ENCODE results near the gene OLIG1.

Gene OLIG1

DNA sequence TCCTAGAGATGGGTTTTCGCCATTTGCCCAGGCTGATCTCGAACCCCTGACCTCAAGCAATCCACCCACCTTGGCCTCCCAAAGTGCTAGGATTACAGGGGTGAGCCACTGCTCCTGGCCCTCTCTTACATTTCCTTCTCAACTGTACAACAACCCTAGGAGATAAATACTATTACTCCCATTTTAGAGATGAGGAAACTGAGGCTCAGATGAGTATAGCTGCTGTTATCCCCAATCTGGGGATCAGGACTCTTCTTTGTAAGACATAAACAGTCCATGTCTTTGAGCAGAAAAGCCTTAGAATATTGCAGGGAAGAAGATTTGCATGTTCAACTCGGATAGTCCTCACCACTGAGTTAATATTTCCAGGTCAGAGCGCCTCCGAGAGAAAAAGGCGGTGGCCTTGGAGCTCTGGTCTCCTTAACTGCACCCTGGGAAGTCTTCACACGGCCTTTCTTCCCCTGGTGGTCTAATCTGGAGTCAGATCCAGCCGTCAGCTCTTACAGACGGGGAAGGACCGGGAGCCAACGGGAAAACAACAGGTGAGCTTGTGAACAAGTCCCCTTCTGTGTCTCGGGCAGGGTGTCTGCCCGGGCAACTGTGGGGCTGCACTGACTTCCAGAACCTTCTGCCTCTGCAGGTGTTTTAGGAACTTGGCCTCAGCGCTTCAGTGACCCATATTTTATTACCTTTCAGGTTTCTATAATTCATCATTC is 5.9 kb upstream of the OLIG1 start:
- no peak for DNase-seq

DNA sequence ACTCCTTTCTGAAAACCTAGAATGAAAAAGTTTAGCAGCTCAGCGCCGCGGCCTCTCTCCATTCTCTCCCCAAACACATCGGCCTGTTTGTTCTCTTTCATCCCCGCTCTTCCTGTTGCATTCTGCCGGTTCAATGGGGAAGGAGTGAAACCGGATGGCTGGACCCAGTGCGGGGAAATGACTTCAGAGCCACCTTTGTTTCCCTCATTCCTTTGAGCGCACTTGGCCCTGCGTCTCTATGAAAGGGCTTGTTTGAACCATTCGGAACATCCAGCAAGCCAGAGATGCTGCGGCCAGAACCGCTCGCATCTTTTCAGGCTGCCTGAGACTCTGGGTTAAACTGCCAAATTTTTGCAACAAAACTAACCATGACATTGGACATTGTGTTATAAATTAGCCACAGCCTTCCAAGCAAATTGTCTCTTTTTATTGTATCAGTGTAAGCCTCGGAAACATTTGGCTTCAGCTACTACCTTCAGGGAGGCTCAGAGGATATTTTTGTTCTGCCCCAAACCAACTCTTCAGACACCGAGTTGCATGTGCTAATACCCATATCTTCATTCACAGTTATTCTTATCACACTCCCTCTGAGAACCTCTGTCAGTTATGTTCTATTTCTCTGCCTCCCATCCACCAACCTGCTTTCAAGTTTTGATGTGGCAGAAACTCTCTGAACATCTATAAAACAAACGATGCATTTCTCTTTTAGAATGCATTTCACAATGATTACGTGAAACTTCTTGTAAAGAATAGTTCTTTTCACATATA is 5.1 kb upstream of the OLIG1 start:
- DNase-seq: no peak

DNA sequence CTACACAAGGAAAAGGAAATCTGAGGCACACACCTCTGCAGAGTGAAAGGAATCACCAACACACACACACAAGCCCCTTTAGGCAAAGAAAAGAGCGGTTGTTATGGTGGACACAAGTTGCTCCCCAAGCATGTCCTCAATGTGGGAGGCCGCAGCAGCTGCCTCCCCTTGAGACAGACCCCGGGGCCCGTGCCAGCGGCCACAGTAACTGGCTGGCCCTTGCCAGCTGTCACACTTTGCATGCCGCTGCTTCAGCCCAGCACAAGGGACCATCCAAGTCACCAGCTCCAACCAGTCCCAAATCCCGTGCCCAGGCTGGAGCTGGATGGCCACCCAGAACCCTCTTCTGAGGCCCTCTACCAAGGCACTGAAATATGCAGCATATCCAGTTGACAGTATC is 2.9 kb upstream of the OLIG1 start:
- DNase-seq: no peak

DNA sequence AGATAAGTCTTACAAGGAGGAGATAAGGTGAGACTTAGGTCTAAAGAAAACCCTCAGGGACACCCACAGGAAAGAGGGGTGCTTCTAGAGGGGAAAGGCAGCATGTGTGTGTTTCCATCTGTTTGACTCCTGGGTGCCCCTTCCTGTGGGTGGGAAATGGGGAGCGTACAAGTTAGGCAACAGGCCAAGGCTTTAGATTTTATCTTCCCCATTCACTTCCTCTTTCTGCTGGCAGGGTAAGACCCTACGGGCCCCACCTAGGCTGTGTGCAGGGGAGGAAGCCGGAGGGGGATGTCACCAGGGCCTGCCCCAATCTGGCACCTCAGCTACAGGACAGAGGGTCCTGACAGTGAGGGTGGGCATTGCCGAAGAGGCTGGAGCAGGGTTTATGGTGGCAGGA is 2.5 kb upstream of the OLIG1 start:
- no peak for DNase-seq

DNA sequence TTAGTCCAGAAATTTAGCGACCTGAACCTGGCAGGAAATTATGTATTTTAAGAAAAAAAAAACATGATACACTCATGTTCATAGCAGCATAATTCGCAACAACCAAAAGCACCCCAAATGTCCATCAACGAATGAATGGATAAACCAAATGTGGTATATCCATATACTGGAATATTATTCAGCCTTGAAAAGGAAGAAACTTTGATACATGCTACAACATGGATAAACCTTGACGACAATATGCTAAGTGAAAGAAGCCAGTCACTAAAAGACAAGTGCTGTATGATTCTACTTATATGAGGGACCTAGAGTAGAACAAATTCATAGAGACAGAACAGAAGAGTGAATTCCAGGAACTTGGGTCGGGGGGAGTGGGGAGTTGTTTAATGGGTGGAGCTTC is 698 bp upstream of the OLIG1 start:
- no peak for DNase-seq

DNA sequence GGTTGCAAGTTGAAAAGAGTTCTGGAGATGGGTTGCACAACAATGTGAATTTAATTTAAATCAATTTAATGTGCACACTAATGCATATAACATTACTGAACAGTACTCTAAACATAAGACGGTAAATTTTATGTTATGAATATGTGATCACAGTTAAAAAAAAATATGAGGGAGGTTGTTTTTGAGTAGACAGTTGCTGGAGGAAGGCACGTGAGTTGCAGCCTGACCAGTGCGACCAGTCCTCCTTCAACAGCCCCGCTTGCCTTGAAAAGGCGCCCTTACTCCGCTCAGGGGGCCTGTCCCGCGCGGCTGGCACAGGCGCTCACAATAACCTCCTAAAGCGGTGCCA is 322 bp upstream of the OLIG1 start:
- DNase-seq: no peak

DNA sequence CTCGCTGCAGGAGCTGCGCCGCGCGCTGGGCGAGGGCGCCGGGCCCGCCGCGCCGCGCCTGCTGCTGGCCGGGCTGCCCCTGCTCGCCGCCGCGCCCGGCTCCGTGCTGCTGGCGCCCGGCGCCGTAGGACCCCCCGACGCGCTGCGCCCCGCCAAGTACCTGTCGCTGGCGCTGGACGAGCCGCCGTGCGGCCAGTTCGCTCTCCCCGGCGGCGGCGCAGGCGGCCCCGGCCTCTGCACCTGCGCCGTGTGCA is 730 bp downstream of the OLIG1 start:
- no peak for DNase-seq

DNA sequence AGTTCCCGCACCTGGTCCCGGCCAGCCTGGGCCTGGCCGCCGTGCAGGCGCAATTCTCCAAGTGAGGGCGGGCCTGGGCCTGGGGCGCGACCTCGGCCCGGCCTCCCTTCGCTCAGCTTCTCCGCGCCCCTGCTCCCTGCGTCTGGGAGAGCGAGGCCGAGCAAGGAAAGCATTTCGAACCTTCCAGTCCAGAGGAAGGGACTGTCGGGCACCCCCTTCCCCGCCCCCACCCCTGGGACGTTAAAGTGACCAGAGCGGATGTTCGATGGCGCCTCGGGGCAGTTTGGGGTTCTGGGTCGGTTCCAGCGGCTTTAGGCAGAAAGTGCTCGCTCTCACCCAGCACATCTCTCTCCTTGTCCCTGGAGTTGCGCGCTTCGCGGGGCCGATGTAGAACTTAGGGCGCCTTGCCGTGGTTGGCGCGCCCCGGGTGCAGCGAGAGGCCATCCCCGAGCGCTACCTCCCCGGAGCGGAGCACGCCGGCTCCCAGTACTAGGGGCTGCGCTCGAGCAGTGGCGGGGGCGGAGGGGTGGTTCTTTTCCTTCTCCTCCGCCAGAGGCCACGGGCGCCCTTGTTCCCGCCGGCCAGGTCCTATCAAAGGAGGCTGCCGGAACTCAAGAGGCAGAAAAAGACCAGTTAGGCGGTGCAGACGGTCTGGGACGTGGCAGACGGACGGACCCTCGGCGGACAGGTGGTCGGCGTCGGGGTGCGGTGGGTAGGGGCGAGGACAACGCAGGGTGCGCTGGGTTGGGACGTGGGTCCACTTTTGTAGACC is 1.2 kb downstream of the OLIG1 start:
- no peak for DNase-seq

DNA sequence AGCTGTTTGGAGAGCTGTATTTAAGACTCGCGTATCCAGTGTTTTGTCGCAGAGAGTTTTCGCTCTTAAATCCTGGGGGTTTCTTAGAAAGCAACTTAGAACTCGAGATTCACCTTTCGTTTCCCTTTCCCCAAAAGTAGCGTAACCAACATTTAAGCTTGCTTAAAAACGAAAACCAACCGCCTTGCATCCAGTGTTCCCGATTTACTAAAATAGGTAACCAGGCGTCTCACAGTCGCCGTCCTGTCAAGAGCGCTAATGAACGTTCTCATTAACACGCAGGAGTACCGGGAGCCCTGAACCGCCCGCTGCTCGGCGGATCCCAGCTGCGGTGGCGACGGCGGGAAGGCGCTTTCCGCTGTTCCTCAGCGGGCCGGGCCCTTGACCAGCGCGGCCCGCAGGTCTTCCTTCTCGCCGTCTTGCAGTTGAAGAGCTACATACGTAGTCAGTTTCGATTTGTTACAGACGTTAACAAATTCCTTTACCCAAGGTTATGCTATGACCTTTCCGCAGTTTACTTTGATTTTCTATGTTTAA is 1.9 kb downstream of the OLIG1 start:
- no peak for DNase-seq

DNA sequence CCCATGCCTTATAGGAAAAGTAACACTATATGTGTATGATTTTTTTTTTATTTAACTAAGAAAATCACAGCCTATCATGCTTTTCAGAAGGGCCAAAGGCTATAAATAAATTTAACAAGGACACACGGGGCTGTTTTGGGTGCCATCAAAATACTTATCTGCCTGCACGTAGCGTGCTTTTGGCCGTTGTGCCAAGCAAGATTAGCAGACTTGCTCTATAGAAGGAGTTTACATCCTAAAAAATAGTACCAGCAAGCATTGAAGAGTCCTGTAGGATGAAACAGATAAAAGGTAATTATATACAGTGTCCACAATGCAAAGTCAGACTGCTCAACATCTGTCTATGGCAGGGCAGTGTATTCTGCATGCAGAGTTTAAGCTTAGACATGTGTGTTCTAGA is 3.7 kb downstream of the OLIG1 start:
- no peak for DNase-seq

DNA sequence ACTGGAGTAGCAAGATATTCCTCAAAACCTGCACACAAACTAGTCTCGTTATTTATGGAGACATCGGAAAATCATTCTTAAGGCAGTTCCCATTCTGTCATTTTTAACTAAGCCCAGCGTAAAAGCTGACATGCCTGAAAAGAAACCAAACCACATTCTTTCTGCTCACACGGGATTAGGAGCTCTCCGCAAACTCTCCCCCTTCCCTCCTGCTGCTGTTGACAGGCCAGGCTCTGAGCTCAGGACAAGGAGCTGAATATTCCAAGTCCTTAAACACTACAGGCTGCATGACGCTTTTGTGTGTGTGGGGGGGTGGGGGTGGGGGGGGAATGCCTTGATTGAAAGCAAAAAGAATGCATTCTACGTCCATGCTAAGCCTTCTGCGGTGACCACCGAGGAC is 5.2 kb downstream of the OLIG1 start:
- no peak for DNase-seq

DNA sequence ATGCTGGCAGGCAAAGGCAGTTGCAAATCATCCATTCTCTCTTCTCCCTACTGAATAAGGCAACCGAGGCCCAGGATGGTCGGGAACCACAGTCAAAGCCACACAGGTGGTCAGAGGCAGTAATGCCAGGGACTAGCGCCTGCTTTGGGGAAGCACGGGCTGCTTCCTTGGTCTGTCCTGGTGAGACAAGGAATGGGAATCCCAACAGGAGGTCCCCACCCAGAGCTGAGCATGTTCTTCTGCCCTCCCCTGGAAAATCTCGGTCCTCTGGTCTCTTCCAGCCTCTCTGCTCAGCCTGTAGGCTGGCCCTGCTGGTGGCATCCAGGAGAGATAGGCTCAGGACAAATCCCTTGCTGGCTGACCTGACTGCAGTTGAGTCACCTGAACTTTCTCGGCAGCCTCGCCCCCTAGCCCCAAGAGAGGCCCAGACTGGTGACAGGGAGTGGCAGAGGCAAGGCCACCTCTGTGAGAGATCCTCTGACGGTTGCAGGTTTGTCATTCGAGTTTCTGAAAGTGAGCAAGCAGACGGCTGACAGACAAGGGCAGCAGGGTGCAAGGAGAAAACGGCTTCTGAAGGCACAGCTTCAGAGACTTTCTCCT is 5.8 kb downstream of the OLIG1 start:
- DNase-seq: no peak

DNA sequence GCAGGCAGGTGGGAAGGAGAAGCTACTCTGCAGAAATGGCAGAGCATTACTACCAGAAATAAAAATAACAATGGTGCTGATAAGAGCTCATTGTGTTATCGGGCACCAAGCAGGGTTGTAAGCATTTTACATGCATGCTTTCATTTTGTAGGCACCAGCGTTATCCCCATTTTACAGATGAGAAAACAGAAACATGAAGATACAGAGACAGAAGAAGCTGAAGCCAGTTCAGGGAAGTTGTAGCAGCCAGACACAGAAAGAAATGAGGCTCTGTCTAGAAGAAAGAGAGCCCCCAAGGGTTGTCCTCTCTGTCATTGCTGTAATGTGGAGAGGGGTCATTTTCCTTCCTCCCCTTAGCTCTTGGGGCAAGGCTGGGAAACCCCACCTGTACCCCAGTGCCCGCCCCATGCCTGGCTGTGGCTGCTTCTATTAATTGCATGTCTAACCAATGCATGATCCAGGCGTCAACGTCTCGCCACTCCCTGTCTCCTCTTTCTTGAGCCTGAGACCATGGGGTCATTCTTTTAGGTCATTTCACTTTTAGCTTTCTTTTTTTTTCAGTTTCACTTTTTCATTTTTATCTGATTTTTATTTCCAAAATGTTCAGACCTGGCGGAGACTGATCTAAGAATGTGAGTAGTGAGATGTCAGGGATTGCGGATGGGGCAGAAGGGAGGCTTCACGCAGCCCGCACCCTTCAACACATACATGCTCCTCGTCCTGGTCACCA is 6.8 kb downstream of the OLIG1 start:
- no peak for DNase-seq

DNA sequence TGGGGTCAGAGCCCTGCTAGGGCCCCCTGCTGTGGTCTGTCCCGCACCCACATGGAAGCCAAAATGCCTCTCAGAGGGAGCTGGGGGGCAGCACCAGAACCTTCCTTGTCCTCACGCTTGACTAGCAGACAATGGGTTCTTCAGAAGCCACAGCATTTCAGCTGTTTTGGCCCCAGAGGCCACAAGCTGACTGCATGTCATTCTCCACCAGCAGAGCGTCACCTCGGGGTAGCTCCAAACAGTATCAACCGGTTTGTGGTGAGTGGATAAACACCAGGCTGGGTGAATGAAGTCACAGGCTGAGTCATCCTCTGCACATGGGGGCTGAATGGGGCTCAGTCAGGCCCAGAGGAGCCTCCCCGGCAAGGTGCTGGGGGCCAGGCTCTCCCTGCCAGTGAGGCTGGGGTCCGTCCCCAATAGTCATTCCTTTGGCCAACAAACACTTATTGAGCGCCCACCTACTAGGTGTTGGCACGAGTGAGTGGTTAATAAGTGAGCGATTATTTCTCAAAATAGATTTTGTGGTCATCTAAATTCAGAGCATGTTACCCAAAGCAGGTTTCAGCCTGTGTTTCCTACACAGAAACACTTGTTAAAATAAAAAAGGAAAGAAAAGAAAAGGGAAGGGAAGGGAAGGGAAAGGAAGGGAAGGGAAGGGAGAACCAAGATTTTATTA is 9.1 kb downstream of the OLIG1 start:
- no peak for DNase-seq

DNA sequence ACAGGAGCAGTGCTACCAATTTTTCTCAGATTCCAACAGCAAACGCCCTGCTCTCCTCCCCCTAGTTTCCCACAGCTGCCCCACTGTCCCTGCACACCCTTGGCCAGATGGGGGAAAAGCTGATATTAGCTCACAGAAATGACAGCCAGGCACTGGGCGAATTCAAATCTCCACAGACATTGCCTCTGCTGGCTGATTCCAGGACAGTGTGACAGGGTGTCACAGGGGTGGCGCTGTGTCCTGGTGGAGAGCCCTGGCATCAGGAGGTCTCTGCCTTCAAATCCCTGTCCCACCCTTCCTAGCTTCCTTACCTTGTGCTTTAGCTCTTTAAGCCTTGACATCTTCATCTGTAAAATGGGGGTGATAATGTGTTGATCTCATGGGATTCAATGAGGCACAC is 10.4 kb downstream of the OLIG1 start:
- no peak for DNase-seq

DNA sequence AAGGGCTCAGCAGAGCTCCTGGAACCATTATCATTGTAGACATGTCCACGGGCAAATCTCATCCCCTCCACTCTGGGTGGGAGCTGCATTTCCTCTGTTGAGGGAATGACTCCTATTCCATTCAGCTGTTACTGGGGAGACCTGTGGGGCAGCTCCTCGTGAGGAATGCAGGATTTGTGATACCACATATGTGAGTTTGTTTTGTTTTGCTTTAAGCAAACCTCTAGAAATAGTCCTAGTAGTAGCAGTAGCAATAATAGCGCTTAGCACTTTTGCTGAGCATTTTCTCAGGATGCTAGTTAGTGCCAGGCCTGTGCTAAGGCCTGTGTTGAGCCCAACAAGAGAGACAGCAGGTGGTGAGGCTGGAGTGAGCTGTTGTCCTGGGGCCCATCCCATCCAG is 10.8 kb downstream of the OLIG1 start:
- no peak for DNase-seq

DNA sequence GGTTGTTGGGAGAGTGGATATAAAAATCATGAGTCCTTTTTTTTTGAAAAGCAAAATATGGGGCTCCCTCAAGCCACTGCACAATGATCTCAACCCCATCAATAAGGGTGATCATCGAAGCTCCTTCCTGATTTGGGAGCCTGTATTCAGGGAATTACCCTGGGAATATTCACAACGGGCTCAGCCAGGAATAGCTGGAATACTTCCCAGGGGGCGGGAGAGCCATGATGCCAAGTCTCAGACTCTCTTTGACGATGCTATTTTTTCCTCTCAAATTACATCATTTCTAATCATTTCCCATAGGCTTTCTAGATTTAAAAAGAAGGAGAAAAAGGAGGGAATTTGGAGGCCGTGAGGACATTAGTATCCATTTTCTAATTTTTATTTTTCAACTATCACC is 18.4 kb downstream of the OLIG1 start:
- peak in 1 of 2 experiments; percentile 17 for DNase-seq

DNA sequence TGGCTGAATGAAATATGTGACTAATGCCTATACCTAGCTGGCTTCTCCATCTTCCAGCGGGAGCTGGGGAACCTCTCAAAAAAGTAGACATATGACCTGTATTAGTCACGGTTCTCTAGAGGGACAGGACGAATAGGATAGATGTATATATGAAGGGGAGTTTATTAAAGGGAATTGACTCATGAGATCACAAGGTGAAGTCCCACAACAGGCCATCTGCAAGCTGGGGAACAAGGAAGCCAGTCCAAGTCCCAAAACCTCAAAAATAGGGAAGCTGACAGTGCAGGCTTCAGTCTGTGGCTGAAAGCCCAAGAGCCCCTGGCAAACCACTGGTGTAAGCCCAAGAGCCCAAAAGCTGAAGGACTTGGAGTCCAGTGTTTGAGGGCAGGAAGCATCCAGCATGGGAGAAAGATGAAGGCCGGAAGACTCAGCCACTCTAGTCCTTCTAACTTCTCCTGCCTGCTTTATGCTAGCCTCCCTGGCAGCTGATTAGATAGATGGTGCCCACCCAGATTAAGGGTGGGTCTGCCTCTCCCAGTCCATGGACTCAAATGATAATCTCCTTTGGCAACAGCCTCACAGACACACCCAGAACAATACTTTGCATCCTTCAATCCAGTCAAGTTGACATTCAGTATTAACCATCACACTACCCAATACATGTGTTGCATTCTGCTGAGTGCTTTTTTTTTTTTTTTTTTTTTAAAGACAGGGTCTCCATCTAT is 19.6 kb downstream of the OLIG1 start:
- DNase-seq: no peak

DNA sequence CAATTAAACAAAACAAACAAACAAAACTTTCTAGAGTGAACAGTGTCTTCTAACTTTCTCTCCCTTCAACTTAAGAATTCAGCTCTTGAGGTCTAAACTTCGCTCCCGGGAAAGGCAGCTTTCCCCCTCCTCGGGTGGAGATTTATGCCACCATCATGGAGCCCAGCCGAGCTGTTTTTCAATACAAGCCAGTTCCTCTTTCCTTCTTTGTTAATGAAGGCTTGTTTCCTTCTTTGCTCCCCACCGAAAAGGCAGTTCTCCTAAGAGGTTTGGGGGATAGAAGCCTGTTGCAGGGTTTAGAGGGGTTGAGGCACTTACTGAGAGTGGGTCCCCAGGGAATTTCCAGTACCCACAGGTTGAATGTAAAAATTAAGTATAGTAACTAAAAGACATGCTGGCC is 26.5 kb downstream of the OLIG1 start:
- DNase-seq: no peak

DNA sequence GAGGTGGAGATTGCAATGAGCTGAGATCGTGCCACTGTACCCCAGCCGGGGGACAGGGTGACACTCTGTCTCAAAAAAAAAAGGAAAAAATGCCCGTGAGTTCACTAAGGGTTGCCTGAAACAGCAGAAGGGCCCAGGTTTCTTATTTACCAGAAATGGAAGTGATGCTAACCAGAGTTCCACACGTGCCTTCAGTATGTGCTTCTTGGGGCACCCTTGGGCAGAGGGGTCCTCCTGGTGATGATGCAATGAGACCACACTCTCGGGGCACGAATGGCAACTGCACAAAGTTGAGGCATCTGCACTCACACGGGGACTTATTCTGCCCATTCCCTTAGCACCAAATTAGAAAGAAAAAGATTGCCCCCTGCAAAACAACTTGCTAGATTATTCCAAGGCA is 29.2 kb downstream of the OLIG1 start:
- no peak for DNase-seq

DNA sequence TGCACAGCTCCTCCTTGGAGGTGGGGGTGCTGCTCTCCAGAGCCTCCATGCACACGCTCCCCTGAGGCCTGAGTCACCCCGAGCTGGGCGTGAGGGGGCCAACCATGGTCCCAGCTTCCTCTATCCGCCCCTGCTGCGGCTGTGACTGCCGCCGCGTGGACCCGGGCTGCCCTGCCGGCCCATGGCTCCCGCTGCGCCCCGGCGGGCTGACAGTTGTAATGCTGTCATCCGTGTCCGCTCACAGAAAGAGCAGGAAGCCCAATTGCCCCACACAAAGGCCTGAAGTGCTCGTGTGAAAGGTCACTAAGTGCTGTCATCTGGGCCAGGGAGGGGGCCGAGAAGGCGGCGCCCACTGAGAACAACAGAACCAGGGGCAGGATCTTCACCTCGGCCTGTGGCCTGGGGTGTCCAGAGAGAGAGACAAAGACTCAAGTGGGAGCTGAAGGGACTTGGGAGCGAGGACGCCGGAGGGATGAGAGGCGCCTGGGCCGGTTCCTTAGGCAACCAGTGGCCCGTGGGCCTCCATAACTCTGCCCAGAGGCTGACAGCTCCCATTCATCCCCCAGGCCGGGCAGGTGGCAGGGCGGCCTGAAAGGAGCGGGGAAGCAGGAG is 31.5 kb downstream of the OLIG1 start:
- DNase-seq: no peak
